GM19099 (cell line): Measurements from ENCODE around the gene OASL.

Source experiments
- POLR2A ChIP-seq: IDR thresholded peaks from 3 replicates; pipeline ENCODE4 v1.6.1; 2011; ENCODE audit warnings: low read depth; ENCODE audit not compliant: insufficient read length; ENCODE audit errors: extremely low read depth

Gene OASL

GRCh38 chr12:120984351-120984898 lies 54.6 kb downstream of the OASL start:
- no peak for TF ChIP-seq POLR2A

- TF ChIP-seq POLR2A, result no peak
Measured at GRCh38 chr12:120983759-120984158, 55.3 kb downstream of the OASL start.

- no peak for TF ChIP-seq POLR2A
Measured at GRCh38 chr12:120982659-120983058, 56.4 kb downstream of the OASL start.

GRCh38 chr12:120981407-120981941 lies 57.6 kb downstream of the OASL start:
- TF ChIP-seq POLR2A, result no peak

- no peak for TF ChIP-seq POLR2A
Measured at GRCh38 chr12:120980800-120981368, 58.2 kb downstream of the OASL start.

- TF ChIP-seq POLR2A, result no peak
Measured at GRCh38 chr12:120979862-120980696, 59.0 kb downstream of the OASL start.

- no peak for TF ChIP-seq POLR2A
Measured at GRCh38 chr12:120979220-120979861, 59.7 kb downstream of the OASL start.

GRCh38 chr12:120978296-120979219 lies 60.5 kb downstream of the OASL start, which contains the start of gene HNF1A:
Gene HNF1A (plus strand): TSS chr12:120978543. CDS start chr12:120978769, 226 bp downstream.
- TF ChIP-seq POLR2A, result no peak

- TF ChIP-seq POLR2A, result no peak
Measured at GRCh38 chr12:120977531-120978295, 61.3 kb downstream of the OASL start.

GRCh38 chr12:120972870-120973543 lies 66.0 kb downstream of the OASL start:
- TF ChIP-seq POLR2A, result no peak

- no peak for TF ChIP-seq POLR2A
Measured at GRCh38 chr12:120971299-120972180, 67.5 kb downstream of the OASL start.

- TF ChIP-seq POLR2A, result no peak
Measured at GRCh38 chr12:120970310-120970709, 68.7 kb downstream of the OASL start.
